Testis (tissue), 2 donors: ENCODE results near the gene CRLF2.

Experiments
- CTCF ChIP-seq, 3 experiments: fragments of 450-650 bp in 2 of 3; fragments of 200-600 bp in 1 of 3; sonication (generic) in 1 of 3; IDR thresholded peaks; one replicate each; pipeline ENCODE4 v1.5.1; 2016 to 2019; ENCODE audit warnings: antibody characterized with exemption in 3 of 3, mild to moderate bottlenecking in 2 of 3, moderate library complexity in 1 of 3
- POLR2A ChIP-seq: fragments of 450-650 bp; IDR thresholded peaks from one replicate; pipeline ENCODE4 v1.6.1; 2017; ENCODE audit warnings: antibody characterized with exemption, mild to moderate bottlenecking, moderate library complexity

DNA sequence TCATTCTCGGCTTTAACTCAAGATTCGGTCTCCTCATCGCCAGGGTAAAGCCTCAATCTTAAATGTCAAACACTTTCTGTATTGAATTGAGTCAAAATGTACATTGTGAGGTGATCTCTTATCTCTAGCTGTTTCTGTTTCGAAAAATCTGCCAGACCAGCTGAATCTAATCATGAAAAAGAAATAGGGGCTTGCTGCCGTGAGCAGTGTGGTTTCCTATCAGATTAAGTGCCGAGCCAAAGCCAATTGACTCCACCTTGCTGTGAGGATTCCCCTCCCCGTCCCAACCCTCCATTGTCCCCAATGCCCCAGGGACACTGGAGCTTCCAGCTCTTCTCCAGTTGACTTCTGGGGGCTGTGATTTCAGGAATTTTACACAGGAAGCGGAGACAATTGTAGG lies 12.5 kb upstream of the CRLF2 start:
- TF ChIP-seq CTCF (IDR thresholded peaks at IDR 0.05) (no peak), POLR2A (no peak)
